Panc1 (cell line): ENCODE measurements around the gene EIF4G3. TPM values are rescaled to one million over a fixed set of nuclear protein-coding genes. Genes with fewer than 3 reads are reported as not detected.

Experiments
- ATAC-seq: fragments of 200-7000 bp; cut with Tn5 transposase; 2 replicates; pipeline ENCODE4 v1.9.1; 2020; ENCODE audit warnings: mild to moderate bottlenecking, moderate library complexity
- Bru-seq: library from RNA; stranded (reverse); fragments of 400-500 nt; gene quantifications from one replicate; lab custom pipeline; 2021; lab: Mats Ljungman, UMichigan
- BruChase-seq, 2 experiments: library from RNA; stranded (reverse); fragments of 400-500 nt; gene quantifications; one replicate each; lab custom pipeline; 2021; lab: Mats Ljungman, UMichigan
- BruUV-seq: library from RNA; stranded (reverse); fragments of 400-500 nt; replicated peaks from 2 replicates; lab custom pipeline; 2021; lab: Mats Ljungman, UMichigan
- CTCF ChIA-PET: fragments of 300-600 bp; sonication (Branson Sonifier 250); formaldehyde crosslinking; loops from one replicate; lab custom pipeline; 2022; ENCODE audit warnings: antibody characterized with exemption; lab: Charles Lee
- POLR2A ChIA-PET: fragments of 300-600 bp; sonication (Branson Sonifier 250); formaldehyde crosslinking; loops from one replicate; lab custom pipeline; 2022; ENCODE audit warnings: antibody characterized with exemption; lab: Charles Lee
- DNase-seq: peaks from one replicate; pipeline ENCODE4 v3.0.0-alpha.2; 2010; ENCODE audit warnings: low read depth, low spot score
- H3K27ac ChIP-seq: 2 replicates; pipeline ENCODE4 v1.5.1; 2011; ENCODE audit warnings: mild to moderate bottlenecking, low read length, inconsistent platforms
- H3K27me3 ChIP-seq: fragments of 200-500 bp; sonication (Bioruptor generic); 2 replicates; pipeline ENCODE4 v1.6.0; 2014; ENCODE audit warnings: low read length, inconsistent platforms; ENCODE audit not compliant: control insufficient read depth, insufficient read depth
- H3K36me3 ChIP-seq: fragments of 200-500 bp; sonication (Bioruptor generic); 2 replicates; pipeline ENCODE4 v1.5.1; 2014; ENCODE audit warnings: inconsistent platforms, mild to moderate bottlenecking, low read length, moderate library complexity; ENCODE audit not compliant: control insufficient read depth, insufficient read depth
- H3K4me1 ChIP-seq: 2 replicates; pipeline ENCODE4 v1.5.1; 2011; ENCODE audit warnings: inconsistent platforms, mild to moderate bottlenecking, low read length, moderate library complexity; ENCODE audit not compliant: control insufficient read depth, insufficient read depth
- H3K4me3 ChIP-seq, 2 experiments: 2 replicates each; pipeline ENCODE4 v1.5.1; 2011 to 2012; ENCODE audit warnings: low read depth in 2 of 2, low read length in 2 of 2, mild to moderate bottlenecking in 2 of 2, inconsistent platforms in 1 of 2, moderate library complexity in 1 of 2
- H3K9me3 ChIP-seq: fragments of 200-500 bp; sonication (Bioruptor generic); 2 replicates; pipeline ENCODE4 v1.5.1; 2014; ENCODE audit warnings: low read depth, mild to moderate bottlenecking, inconsistent platforms, low read length, moderate library complexity; ENCODE audit not compliant: control insufficient read depth, insufficient read depth
- POLR2AphosphoS5 ChIP-seq: IDR thresholded peaks from 2 replicates; pipeline ENCODE4 v1.6.1; 2012; ENCODE audit warnings: mild to moderate bottlenecking, low read depth, low read length, moderate library complexity
- SIN3A ChIP-seq: IDR thresholded peaks from 2 replicates; pipeline ENCODE4 v1.6.1; 2012; ENCODE audit warnings: low read depth, mild to moderate bottlenecking, low read length, moderate library complexity, borderline replicate concordance; ENCODE audit not compliant: insufficient read depth
- TCF7L2 ChIP-seq: IDR thresholded peaks from 2 replicates; pipeline ENCODE4 v1.6.1; 2011; ENCODE audit warnings: mild to moderate bottlenecking, low read depth, low read length, inconsistent platforms
- in situ Hi-C: cut with HindIII; loops from 2 replicates; pipeline ENCODE4 v1.10.0; 2016; ENCODE audit warnings: low sequenced_read_pairs, low pct_unique_long_range_greater_than_20kb
- intact Hi-C: fragments of 100-400 bp; cut with micrococcal nuclease; formaldehyde crosslinking; loops from one replicate; pipeline ENCODE4 v1.10.0; 2022; ENCODE audit not compliant: unreplicated experiment
- long read RNA-seq: library from polyadenylated mRNA; unstranded; transcript quantifications from one replicate; pipeline ENCODE4 v2.0.0, GENCODE V29; 2021; ENCODE audit not compliant: unreplicated experiment
- polyA plus RNA-seq: library from polyadenylated mRNA; unstranded; fragments of >200 nt; gene quantifications from one replicate; pipeline ENCODE4 v1.2.1, GENCODE V29; 2012; ENCODE audit warnings: missing spikeins; ENCODE audit not compliant: insufficient read length
- total RNA-seq: library from RNA; stranded (reverse); gene quantifications from one replicate; pipeline ENCODE4 v1.2.1, GENCODE V29; 2021; ENCODE audit not compliant: unreplicated experiment
- TF ChIP-seq, protein P1 (sequence below), 2 experiments: IDR thresholded peaks; 2 replicates each; pipeline ENCODE4 v1.6.1; 2011 to 2012; ENCODE audit warnings: low read depth in 2 of 2, control low read depth in 1 of 2, low read length in 1 of 2, mild to moderate bottlenecking in 1 of 2, moderate library complexity in 1 of 2; ENCODE audit not compliant: insufficient read depth in 1 of 2
- TF ChIP-seq, protein P2 (sequence below): fragments of 450-650 bp; IDR thresholded peaks from 2 replicates; pipeline ENCODE4 v1.5.1; 2017; ENCODE audit warnings: mild to moderate bottlenecking

The EIF4G3 gene, protein sequence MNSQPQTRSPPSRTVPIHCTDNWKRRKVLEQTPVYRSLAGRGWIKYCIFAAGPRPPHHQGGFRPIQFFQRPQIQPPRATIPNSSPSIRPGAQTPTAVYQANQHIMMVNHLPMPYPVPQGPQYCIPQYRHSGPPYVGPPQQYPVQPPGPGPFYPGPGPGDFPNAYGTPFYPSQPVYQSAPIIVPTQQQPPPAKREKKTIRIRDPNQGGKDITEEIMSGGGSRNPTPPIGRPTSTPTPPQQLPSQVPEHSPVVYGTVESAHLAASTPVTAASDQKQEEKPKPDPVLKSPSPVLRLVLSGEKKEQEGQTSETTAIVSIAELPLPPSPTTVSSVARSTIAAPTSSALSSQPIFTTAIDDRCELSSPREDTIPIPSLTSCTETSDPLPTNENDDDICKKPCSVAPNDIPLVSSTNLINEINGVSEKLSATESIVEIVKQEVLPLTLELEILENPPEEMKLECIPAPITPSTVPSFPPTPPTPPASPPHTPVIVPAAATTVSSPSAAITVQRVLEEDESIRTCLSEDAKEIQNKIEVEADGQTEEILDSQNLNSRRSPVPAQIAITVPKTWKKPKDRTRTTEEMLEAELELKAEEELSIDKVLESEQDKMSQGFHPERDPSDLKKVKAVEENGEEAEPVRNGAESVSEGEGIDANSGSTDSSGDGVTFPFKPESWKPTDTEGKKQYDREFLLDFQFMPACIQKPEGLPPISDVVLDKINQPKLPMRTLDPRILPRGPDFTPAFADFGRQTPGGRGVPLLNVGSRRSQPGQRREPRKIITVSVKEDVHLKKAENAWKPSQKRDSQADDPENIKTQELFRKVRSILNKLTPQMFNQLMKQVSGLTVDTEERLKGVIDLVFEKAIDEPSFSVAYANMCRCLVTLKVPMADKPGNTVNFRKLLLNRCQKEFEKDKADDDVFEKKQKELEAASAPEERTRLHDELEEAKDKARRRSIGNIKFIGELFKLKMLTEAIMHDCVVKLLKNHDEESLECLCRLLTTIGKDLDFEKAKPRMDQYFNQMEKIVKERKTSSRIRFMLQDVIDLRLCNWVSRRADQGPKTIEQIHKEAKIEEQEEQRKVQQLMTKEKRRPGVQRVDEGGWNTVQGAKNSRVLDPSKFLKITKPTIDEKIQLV (N-terminal part only)
- total RNA-seq (78.6 TPM), Bru-seq, nascent RNA (percentile 92 among the genes with signal in this experiment), BruChase-seq, experiment 1, labeled RNA remaining after a 2-hour chase (percentile 85 among the genes with signal in this experiment), BruChase-seq, experiment 2, labeled RNA remaining after a 6-hour chase (percentile 86 among the genes with signal in this experiment)
- 43.8 TPM for polyA plus RNA-seq
- long read RNA-seq, full-length matches to known transcripts: 4 of 103 reads
- long read RNA-seq, partial matches to known transcripts: 75 of 103 reads
- long read RNA-seq, other reads (novel, unspliced or antisense): 24 of 103 reads

DNA sequence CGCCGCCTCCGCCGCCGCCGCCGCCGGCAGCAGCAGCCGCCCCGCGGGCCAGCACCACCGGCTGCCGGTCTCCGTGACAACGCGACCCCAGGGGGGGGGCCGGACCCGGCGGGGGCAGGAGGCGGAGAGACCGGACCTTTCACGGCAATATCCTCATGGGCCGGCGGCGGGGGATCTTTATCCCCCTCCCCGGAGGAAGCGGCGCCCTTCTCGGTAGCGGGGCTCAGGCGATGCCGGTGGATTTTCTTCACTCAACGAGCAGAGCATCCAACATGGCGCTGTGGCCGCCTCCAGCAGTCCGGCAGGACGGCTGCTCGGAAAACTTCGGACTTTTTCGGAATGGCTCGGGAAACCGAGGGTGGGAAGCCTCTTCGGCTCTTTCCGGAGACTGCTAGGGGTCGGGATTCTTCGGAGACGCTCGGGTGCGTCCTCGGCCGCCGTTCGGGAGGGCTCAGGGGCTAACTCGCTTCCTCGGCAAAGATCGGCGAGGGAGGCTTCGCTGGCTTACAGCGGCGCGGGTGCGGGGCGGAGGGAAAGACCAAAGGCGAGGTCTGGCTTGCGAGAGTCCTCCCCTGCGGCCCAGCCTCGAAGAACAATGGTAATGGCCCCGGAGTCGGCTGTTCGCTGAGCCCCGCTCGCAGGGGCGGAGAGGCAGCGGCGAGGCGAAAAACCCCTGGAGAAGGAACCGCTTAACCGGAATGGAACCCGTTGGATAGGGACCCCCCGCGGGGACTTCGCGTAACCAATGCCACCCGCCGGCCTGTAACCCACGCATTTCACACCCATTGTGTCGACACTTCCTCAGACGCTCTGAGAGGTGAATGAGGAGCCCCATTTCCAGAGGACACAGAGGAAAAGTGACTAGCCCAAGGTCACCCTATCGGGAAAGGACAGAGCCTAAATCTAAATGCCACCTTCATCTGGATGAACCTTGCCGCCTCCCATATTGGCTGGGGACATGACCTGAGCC is at the start of gene EIF4G3:
TSS of gene EIF4G3 (minus strand) at position 312 of the 970 bp plus-strand sequence. CDS start 174,155 bp downstream, outside the sequence.
- H3K36me3 ChIP-seq: peaks cover 3% of the 10 kb centered on the region; the same call in 1 of the 2 replicates
- TF ChIP-seq TCF7L2 (0 out of 2 replicates have a peak, but pooled peaks have one; percentile 63), SIN3A (no peak), POLR2AphosphoS5 (peak; percentile 86; the same call in 1 of the 2 replicates)
- TF ChIP-seq, protein P1, sequence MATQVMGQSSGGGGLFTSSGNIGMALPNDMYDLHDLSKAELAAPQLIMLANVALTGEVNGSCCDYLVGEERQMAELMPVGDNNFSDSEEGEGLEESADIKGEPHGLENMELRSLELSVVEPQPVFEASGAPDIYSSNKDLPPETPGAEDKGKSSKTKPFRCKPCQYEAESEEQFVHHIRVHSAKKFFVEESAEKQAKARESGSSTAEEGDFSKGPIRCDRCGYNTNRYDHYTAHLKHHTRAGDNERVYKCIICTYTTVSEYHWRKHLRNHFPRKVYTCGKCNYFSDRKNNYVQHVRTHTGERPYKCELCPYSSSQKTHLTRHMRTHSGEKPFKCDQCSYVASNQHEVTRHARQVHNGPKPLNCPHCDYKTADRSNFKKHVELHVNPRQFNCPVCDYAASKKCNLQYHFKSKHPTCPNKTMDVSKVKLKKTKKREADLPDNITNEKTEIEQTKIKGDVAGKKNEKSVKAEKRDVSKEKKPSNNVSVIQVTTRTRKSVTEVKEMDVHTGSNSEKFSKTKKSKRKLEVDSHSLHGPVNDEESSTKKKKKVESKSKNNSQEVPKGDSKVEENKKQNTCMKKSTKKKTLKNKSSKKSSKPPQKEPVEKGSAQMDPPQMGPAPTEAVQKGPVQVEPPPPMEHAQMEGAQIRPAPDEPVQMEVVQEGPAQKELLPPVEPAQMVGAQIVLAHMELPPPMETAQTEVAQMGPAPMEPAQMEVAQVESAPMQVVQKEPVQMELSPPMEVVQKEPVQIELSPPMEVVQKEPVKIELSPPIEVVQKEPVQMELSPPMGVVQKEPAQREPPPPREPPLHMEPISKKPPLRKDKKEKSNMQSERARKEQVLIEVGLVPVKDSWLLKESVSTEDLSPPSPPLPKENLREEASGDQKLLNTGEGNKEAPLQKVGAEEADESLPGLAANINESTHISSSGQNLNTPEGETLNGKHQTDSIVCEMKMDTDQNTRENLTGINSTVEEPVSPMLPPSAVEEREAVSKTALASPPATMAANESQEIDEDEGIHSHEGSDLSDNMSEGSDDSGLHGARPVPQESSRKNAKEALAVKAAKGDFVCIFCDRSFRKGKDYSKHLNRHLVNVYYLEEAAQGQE (IDR thresholded peaks at IDR 0.05; ENCODE audit: insufficient read depth in 1 of 2, low read depth in 2 of 2, low read length in 1 of 2): no peak
- TF ChIP-seq, protein P2, sequence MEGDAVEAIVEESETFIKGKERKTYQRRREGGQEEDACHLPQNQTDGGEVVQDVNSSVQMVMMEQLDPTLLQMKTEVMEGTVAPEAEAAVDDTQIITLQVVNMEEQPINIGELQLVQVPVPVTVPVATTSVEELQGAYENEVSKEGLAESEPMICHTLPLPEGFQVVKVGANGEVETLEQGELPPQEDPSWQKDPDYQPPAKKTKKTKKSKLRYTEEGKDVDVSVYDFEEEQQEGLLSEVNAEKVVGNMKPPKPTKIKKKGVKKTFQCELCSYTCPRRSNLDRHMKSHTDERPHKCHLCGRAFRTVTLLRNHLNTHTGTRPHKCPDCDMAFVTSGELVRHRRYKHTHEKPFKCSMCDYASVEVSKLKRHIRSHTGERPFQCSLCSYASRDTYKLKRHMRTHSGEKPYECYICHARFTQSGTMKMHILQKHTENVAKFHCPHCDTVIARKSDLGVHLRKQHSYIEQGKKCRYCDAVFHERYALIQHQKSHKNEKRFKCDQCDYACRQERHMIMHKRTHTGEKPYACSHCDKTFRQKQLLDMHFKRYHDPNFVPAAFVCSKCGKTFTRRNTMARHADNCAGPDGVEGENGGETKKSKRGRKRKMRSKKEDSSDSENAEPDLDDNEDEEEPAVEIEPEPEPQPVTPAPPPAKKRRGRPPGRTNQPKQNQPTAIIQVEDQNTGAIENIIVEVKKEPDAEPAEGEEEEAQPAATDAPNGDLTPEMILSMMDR: no peak
- ChIA-PET CTCF (no interaction called here), POLR2A (no interaction called here)
- H3K27me3 ChIP-seq: no peaks in the 10 kb centered on the region
- DNase-seq: peak; percentile 91
- H3K4me1 ChIP-seq: peaks cover 10% of the 10 kb centered on the region; the same call in 1 of the 2 replicates
- H3K9me3 ChIP-seq: no peaks in the 10 kb centered on the region
- ATAC-seq: peak; percentile 97
- peak within 1 kb of the TSS; percentile 93 to 94 for H3K4me3 ChIP-seq
- no TSS peak for BruUV-seq
- intact Hi-C loops: no loop called here
- in situ Hi-C loops: no loop called here
- H3K27ac ChIP-seq: peak within 1 kb of the TSS; percentile 94
